OCI-LY7 (cell line): ENCODE measurements around the gene RWDD3.

Experiments used
- CTCF ChIP-seq: fragments of 200-600 bp; sonication (generic); conservative IDR thresholded peaks from 2 replicates; pipeline ENCODE4 v1.5.1; 2014; ENCODE audit warnings: mild to moderate bottlenecking, antibody characterized with exemption, low read length, moderate library complexity, mixed read lengths
- EZH2phosphoT487 ChIP-seq: fragments of 200-600 bp; sonication (generic); IDR thresholded peaks from 2 replicates; pipeline ENCODE4 v1.6.1; 2018; ENCODE audit warnings: low read depth, borderline replicate concordance, mild to moderate bottlenecking, mixed run types, antibody characterized with exemption, low read length, moderate library complexity, mixed read lengths

- TF ChIP-seq CTCF, result no peak
- no peak for TF ChIP-seq EZH2phosphoT487
Measured at GRCh38 chr1:95278173-95279006, 44.4 kb downstream of the RWDD3 start.
